Renal cortical epithelial cell (primary cell): ENCODE measurements around the gene ARHGAP24. TPM values are rescaled to one million over a fixed set of nuclear protein-coding genes. Genes with fewer than 3 reads are reported as not detected.
"Not testable (repeated sequence)": the region's sequence is repeated elsewhere in the genome, so short reads cannot be mapped to it uniquely, and the experiment has no call there.

Source experiments
- DNase-seq: peaks from one replicate; pipeline ENCODE4 v3.0.0-alpha.2; 2011; ENCODE audit warnings: low read depth
- total RNA-seq: library from RNA; depleted of rRNA; stranded (reverse); fragments of >200 nt; gene quantifications from 2 replicates; pipeline ENCODE4 v1.2.3, GENCODE V29; 2014

The ARHGAP24 gene
- total RNA-seq, 1 donor from 2014 or later, result 63.1 TPM

GRCh38 chr4:85861064-85861765 lies 386.3 kb downstream of the ARHGAP24 start:
- peak; percentile 60 for DNase-seq

DNA sequence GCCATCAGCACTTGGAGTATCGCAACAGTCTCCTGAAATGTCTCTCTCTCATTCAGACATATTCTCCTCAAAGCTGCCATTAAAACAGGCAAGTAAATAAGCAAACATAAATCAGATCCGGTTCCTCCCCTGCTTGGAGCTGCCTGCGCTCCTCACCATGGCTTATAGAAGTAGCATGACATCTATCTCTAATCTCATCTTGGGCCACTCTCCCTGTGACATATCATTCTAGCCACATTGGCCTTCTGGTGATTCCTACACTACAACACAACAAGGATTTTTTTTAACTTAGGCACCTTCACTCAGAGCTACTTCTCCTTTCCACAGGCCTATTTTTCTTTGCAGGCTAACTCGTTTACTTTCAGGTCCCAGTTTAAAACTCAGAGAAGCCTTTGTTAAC lies 387.9 kb downstream of the ARHGAP24 start:
- DNase-seq, result no peak

DNA sequence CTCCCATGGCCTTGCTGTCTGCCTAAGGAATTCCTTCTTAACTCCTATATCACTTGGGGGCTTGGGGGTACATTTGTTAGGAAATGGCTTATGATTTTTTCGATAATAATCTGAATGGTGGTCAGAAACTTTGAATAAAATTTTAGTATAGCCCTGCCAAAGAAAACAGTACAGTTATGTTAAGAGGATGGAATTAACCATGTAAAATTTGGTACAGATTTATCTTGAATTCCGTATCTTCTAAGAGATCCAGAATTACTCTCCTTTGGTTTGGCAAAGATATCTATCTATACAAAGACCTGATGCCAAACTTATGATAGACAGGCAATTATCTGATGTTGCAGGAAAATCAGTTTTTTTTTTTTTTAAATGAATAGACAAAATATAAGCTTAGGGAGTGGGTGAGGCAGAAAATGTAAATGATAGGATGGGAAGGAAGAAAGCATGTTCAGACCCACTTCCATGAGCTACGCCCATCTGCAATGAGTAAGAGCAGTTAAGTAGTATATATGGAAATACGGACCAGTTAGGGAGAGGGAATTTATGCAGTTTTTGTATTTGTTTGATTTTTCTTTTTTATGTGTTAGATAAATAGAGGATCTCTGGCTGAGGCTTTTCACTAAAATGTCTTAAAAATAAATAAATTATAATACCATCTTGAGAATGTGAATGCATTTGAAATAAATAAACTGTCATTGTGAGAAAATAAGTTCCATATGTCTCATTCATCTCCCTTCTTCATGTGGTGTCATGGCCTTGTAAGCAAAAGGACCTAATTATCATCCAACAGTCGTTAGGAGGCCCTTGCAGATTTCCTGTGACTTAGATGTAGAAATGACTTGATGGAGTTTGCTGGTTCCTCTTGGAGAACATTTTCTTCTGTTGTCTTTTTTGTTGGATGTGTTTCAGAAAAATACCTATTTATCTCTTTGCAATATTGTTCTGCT lies 389.6 kb downstream of the ARHGAP24 start:
- DNase-seq, result no peak

GRCh38 chr4:85865256-85865655 lies 390.3 kb downstream of the ARHGAP24 start:
- no peak for DNase-seq

GRCh38 chr4:85866508-85866907 lies 391.6 kb downstream of the ARHGAP24 start:
- peak; percentile 33 for DNase-seq

DNA sequence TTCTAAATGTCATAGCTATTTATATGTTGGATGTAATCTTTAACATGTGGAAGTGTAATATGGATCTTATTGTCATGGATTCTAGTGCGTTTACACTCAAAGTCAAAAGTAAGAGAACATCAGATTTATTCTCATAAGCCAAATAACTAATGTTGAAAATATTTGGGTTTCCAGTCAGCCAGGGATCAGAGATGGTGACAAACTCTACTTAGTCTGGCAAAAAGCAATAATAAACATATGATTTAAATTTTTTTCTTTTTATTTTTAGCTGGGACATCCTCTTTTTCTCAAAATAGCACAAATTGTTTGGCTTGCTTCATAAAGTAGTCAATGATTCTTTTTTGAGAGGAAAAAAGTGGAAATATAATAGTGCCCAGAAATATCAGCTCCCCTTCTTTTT lies 392.3 kb downstream of the ARHGAP24 start:
- no peak for DNase-seq

DNA sequence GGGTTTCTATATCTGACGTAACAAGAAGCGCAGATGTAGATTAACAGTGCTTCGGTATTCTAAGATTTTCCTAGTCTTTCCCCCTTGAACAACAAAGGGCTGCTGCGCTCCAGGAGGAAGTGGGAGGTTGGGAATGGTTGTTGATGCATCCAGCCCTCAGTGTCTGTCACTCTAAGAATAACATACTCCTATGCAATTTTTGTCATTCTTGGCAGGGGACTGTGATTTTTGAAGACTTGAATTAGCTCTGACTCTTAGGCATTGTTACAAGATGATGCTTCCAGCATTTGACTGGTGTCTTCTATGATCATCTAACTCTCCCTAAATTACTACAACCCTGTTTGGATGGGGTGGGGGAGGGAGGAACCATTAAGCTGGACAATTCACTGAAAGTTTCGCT lies 394.2 kb downstream of the ARHGAP24 start:
- DNase-seq, result no peak

- peak; percentile 30 for DNase-seq
Measured at GRCh38 chr4:85870298-85871083, 395.5 kb downstream of the ARHGAP24 start.

GRCh38 chr4:85873566-85873965 lies 398.6 kb downstream of the ARHGAP24 start:
- DNase-seq, result no peak

GRCh38 chr4:85879518-85879917 lies 404.6 kb downstream of the ARHGAP24 start:
- no peak for DNase-seq

DNA sequence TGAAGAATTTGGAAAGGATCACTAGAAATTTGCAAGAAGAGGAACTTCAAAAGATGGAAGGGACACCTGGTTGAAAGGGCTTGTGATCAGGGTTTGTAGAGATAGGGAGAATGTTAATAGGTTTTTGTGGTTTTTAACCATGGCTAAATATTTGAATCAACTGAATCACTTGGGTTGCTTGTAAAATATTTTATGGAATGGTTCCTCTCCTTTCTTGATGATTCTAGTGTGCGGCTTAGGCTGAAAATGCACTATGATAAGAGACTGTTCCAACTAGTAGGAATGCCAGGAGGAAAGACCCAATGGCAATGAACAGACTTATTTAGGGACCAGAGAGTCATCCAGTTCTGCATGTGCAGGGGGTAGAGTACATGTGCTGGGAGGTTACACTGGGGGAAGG lies 408.2 kb downstream of the ARHGAP24 start:
- DNase-seq, result no peak

DNA sequence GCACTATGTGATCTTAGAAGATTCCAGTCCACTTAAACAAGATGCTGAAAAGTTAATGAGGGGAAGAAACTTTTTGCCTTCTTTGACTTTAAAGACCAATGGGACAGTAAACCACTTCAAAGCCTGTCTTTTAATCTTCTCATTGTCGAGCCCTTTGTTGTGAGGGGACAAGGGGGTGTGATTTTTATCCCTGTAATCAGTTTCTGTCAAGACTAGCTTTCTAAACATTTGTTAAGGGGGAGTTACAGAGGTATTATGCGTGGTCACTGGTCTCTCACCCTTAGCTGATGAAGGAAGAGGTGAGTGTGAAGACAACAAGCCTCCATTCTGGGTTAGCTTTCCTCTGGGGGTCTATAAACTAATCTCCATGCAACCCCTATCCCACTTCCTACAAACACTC lies 409.3 kb downstream of the ARHGAP24 start:
- no peak for DNase-seq

DNA sequence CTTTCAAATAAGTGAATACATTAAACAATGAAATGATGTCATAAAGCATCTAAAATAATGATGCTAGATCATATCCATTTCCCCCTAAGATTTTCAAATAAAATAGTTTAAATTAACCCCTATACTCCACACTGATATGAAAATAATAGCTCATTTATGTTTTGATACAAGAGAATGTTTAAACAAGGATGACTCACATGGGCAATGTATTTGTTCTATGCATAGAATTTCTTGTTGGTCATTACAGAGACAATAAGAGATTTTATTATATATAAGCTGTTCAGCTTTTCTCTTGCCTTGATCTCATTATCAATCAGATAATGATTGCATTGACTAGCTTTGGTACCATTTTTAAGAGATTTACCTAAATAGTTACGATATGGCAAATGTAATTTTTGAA lies 411.7 kb downstream of the ARHGAP24 start:
- no peak for DNase-seq

DNA sequence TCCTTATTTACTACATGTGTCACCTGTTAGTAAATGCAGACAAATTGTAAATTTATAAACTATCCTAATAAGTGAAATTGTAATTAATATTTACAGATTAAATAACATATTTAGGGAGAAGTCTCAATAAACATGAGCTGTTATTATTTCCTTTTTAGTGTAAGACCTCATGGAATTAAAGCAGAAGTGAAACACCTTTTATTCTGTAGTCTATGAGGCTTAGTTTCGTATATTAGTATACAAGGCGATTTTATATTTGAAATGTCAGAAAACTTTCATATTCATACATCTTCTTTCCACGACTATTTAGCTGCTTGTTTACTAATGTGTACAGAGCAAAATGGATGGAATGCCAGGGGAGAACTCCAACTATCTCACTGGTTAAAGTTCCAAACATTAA lies 414.4 kb downstream of the ARHGAP24 start:
- no peak for DNase-seq

DNA sequence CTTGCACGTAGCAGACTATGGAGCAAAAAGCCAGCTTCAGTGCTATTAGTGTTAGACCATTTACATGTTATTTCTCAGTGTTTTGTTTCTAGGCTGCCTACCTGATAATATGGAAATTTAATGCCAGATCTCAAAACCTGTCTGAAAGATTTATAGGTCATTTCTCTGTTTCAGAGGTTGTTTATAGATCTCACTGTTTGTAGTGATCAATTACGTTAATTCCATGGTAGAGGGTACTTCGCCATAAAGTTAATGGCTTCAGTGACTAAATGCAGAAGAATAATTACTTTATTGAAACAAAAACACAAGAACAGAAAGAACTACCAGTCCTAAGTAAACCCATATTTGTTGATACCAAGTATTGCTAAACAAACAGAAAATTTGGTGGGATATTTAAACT lies 420.8 kb downstream of the ARHGAP24 start:
- no peak for DNase-seq

DNA sequence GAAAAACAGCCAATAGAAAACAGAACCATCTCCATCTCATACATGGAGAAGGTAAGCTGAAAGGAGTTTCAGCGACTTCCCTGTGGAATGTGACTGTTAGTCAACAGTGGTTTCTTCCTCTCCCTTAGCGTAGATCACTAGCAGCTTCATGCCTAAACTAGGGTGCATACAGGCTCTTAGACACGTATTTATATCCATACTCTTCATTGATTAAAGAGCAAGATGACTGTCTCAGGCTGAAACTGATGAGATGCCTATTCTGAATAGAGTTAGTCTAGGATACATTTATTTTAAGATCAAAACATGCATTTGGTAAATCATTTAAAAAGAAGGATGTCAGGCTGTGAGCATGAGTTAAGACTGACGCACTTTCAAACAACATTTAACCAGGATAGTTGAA lies 423.3 kb downstream of the ARHGAP24 start:
- peak; percentile 54 for DNase-seq

GRCh38 chr4:85901500-85901899 lies 426.6 kb downstream of the ARHGAP24 start:
- peak; percentile 30 for DNase-seq

GRCh38 chr4:85902647-85903046 lies 427.7 kb downstream of the ARHGAP24 start:
- DNase-seq, result not testable (repeated sequence)

DNA sequence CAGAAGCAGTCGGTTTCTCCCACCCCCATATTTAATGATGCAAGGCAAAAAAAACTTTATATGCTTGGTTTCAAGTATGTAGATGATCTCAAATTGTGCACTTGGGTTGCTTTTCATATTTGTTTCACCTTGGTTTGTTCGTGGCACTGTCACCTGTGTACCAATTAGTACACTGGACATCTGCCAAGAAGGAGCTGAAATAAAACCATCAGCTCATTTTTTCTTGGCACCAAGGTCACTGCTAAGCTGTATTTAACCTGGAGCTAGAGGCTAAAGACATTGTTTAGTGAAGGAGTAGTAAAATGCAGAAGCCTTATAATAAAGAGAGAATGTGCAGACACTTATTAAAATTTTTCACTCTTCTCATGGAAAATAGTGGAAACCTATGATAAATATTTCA lies 430.8 kb downstream of the ARHGAP24 start:
- DNase-seq, result peak; percentile 50

DNA sequence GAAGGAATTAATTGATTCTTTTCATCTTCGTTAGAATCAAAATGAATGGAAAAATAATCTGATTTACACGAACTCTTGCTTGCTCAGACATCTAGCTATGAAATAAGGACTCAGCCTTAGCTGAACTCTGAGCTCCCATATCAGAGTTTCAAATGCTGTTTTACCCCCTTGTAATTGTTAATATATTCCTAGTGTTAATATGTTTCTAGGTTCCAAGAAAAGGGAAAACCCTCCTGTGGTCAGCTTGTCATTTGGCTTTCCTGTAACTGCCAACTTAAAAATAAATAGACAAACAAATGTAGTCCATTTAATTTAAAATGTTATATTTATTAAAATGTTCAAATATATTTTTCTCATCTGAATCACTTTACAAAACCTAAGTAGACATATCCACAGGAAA lies 432.1 kb downstream of the ARHGAP24 start:
- DNase-seq, result peak; percentile 74

DNA sequence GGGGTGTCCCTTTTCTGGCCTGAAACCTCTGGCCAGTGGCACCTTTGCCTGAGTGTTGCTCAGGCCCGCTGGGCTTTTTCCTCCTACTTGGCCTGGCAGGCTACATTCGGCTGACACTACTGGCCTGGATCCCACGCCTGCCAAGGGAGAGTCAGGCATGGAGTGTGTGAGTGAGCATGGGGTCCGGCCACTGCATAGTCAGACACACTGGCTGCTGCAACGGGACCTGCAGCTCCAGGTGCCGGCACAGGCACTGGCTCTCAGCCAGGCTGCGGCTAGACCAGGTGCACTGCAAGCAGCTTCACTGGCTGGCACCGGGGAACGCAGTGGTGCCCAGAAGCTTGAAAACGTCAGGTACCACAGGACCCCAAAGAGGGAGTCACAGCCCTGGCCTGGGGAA lies 434.9 kb downstream of the ARHGAP24 start:
- peak; percentile 43 for DNase-seq

- no peak for DNase-seq
Measured at GRCh38 chr4:85910985-85911384, 436.0 kb downstream of the ARHGAP24 start.
